Osteoblast (primary cell): ENCODE measurements around the gene OR10V1. TPM values are rescaled to one million over a fixed set of nuclear protein-coding genes. Genes with fewer than 3 reads are reported as not detected.
"Not testable (repeated sequence)": the region's sequence is repeated elsewhere in the genome, so short reads cannot be mapped to it uniquely, and the experiment has no call there.

ENCODE experiments used
- DNase-seq: peaks from one replicate; pipeline ENCODE4 v3.0.0; 2011; ENCODE audit warnings: low spot score, mixed read lengths; ENCODE audit not compliant: insufficient read length; ENCODE audit errors: missing footprints
- H2AFZ ChIP-seq: 2 replicates; pipeline ENCODE4 v1.6.0; 2011; ENCODE audit warnings: mild to moderate bottlenecking, low read length
- H3K27ac ChIP-seq: 2 replicates; pipeline ENCODE4 v1.5.1; 2011; ENCODE audit warnings: mild to moderate bottlenecking, low read depth, low read length, moderate library complexity
- H3K27me3 ChIP-seq: 2 replicates; pipeline ENCODE4 v1.6.0; 2012; ENCODE audit warnings: mild to moderate bottlenecking, control low read depth, inconsistent platforms, low read length, moderate library complexity; ENCODE audit not compliant: insufficient read depth
- H3K36me3 ChIP-seq: 2 replicates; pipeline ENCODE4 v1.5.1; 2011; ENCODE audit warnings: mild to moderate bottlenecking, low read length, control low read depth, moderate library complexity; ENCODE audit not compliant: insufficient read depth
- H3K4me1 ChIP-seq: 2 replicates; pipeline ENCODE4 v1.5.1; 2011; ENCODE audit warnings: mild to moderate bottlenecking, low read length, control low read depth, moderate library complexity; ENCODE audit not compliant: insufficient read depth
- H3K4me2 ChIP-seq: 2 replicates; pipeline ENCODE4 v1.6.0; 2011; ENCODE audit warnings: mild to moderate bottlenecking, low read length; ENCODE audit not compliant: insufficient read depth
- H3K4me3 ChIP-seq: fragments of 200-600 bp; sonication (generic); 3 replicates; pipeline ENCODE4 v1.5.1; 2012; ENCODE audit warnings: mild to moderate bottlenecking, low read length, inconsistent platforms; ENCODE audit not compliant: insufficient read depth
- H3K79me2 ChIP-seq: 2 replicates; pipeline ENCODE4 v1.6.0; 2012; ENCODE audit warnings: mild to moderate bottlenecking, low read length, control low read depth, inconsistent platforms; ENCODE audit not compliant: insufficient read depth
- H3K9me3 ChIP-seq: 2 replicates; pipeline ENCODE4 v1.5.1; 2011; ENCODE audit warnings: low read depth, low read length, control low read depth
- H4K20me1 ChIP-seq: 2 replicates; pipeline ENCODE4 v1.6.0; 2012; ENCODE audit warnings: mild to moderate bottlenecking, low read length, control low read depth; ENCODE audit not compliant: insufficient read depth
- total RNA-seq: library from RNA; depleted of rRNA; stranded (reverse); fragments of >200 nt; gene quantifications from 2 replicates; pipeline ENCODE4 v1.2.3, GENCODE V29; 2012
- TF ChIP-seq, protein P1 (sequence below): IDR thresholded peaks from 2 replicates; pipeline ENCODE4 v1.5.1; 2011; ENCODE audit warnings: mild to moderate bottlenecking, low read depth, low read length, moderate library complexity; ENCODE audit errors: extremely low read depth

Gene OR10V1
- total RNA-seq, 1 donor = not detected

GRCh38 chr11:59691156-59691555 is 22.5 kb downstream of the OR10V1 start:
- Histone ChIP-seq H4K20me1 (no peaks in the 10 kb centered on the region), H3K36me3 (no peaks in the 10 kb centered on the region), H3K4me3 (no peak overlapping the region), H3K27me3 (peaks cover 2% of the 10 kb centered on the region), H3K27ac (no peak overlapping the region), H2AFZ (no peak overlapping the region), H3K79me2 (no peaks in the 10 kb centered on the region), H3K4me2 (no peak overlapping the region), H3K9me3 (peaks cover 8% of the 10 kb centered on the region), H3K4me1 (no peaks in the 10 kb centered on the region)
- TF ChIP-seq, protein P1, sequence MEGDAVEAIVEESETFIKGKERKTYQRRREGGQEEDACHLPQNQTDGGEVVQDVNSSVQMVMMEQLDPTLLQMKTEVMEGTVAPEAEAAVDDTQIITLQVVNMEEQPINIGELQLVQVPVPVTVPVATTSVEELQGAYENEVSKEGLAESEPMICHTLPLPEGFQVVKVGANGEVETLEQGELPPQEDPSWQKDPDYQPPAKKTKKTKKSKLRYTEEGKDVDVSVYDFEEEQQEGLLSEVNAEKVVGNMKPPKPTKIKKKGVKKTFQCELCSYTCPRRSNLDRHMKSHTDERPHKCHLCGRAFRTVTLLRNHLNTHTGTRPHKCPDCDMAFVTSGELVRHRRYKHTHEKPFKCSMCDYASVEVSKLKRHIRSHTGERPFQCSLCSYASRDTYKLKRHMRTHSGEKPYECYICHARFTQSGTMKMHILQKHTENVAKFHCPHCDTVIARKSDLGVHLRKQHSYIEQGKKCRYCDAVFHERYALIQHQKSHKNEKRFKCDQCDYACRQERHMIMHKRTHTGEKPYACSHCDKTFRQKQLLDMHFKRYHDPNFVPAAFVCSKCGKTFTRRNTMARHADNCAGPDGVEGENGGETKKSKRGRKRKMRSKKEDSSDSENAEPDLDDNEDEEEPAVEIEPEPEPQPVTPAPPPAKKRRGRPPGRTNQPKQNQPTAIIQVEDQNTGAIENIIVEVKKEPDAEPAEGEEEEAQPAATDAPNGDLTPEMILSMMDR = no peak
- no peak for DNase-seq

GRCh38 chr11:59689015-59689414 is 24.6 kb downstream of the OR10V1 start:
- TF ChIP-seq, protein P1 = no peak
- H3K9me3 ChIP-seq = peaks cover 8% of the 10 kb centered on the region
- H3K4me2 ChIP-seq = no peak overlapping the region
- H3K4me3 ChIP-seq = no peak overlapping the region
- H3K36me3 ChIP-seq = no peaks in the 10 kb centered on the region
- no peaks in the 10 kb centered on the region for H4K20me1 ChIP-seq
- no peak for DNase-seq
- H3K27me3 ChIP-seq = peaks cover 6% of the 10 kb centered on the region
- no peak overlapping the region for H3K27ac ChIP-seq
- no peaks in the 10 kb centered on the region for H3K79me2 ChIP-seq
- H3K4me1 ChIP-seq = no peaks in the 10 kb centered on the region
- H2AFZ ChIP-seq = no peak overlapping the region

DNA sequence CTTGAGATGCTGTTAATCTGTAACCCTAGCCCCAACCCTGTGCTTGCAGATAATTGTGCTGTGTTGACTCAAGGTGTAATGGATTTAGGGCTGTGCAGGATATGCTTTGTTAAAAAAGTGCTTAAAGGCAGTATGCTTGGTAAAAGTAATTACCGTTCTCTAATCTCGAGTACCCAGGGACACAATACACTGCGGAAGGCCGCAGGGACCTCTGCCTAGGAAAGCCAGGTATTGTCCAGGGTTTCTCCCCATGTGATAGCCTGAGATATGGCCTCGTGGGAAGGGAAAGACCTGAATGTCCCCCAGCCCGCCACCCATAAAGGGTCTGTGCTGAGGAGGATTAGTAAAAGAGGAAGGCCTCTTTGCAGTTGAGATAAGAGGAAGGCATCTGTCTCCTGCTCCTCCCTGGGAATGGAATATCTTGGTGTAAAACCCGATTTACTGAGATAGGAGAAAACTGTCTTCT is 32.4 kb downstream of the OR10V1 start:
- H3K27me3 ChIP-seq, H3K4me3 ChIP-seq, DNase-seq, H3K79me2 ChIP-seq, H4K20me1 ChIP-seq, H3K27ac ChIP-seq, H2AFZ ChIP-seq, H3K9me3 ChIP-seq, H3K4me2 ChIP-seq, H3K36me3 ChIP-seq, H3K4me1 ChIP-seq: not testable (repeated sequence)

DNA sequence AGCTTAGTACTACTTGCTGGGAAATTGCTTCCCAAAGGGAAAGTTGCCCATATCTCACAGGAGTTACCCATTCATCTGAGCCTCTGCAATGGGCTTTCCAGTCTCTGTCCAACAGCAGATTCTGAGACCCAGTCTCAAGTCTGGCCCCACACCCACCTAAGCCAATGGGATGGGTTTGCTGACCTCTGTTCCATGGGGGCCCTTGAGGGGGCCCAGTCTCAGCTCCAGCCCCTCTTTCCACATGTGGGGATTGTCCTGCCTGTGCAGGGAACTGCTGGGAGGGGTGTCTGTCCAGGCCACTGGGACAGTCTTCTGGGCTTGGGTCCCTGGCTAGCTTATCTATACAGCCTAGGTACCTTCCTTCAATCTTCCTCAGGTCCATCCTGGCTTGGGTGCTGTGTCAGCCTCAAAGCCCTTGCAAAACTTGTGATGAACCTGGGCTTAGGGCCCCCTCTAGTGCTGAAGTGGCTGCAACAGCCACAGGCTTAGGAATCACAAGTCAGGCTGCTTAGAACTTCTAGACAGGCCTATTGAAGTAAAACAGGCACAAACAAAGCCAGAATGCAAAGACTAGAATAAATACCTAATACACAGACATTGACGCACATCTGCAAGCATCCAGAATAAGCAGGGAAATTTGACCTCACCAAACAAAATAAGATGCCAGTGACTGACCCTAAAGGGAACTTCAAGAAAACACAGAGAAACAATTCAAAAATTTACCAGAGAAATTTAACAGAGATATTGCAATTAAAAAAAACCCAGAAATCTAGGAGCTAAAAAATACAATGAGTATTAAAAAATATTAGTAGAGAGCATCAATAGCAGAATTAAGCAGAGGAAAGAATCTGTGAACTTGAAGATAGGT is 33.1 kb downstream of the OR10V1 start:
- DNase-seq = peak; percentile 18
- no peaks in the 10 kb centered on the region for H3K4me1 ChIP-seq
- H3K4me2 ChIP-seq = no peak overlapping the region
- no peaks in the 10 kb centered on the region for H3K36me3 ChIP-seq
- peak overlapping the region; percentile 21 for H2AFZ ChIP-seq
- H3K79me2 ChIP-seq = no peaks in the 10 kb centered on the region
- H4K20me1 ChIP-seq = no peaks in the 10 kb centered on the region
- H3K27ac ChIP-seq = no peak overlapping the region
- H3K4me3 ChIP-seq = no peak overlapping the region
- no peaks in the 10 kb centered on the region for H3K9me3 ChIP-seq
- TF ChIP-seq, protein P1 = peak; percentile 90
- peaks cover 2% of the 10 kb centered on the region for H3K27me3 ChIP-seq
